WERI-Rb-1 (cell line): ENCODE data around the gene GP1BA.

Source experiments
- DNase-seq: peaks from one replicate; pipeline ENCODE4 v3.0.0-alpha.2; 2020
- H3K27ac ChIP-seq: fragments of 250-450 bp; sonication (Bioruptor Pico); 2 replicates; pipeline ENCODE4 v1.5.1; 2020; ENCODE audit warnings: mild to moderate bottlenecking, moderate library complexity
- H3K27me3 ChIP-seq: fragments of 250-450 bp; sonication (Bioruptor Pico); 2 replicates; pipeline ENCODE4 v1.5.1; 2021; ENCODE audit warnings: mild to moderate bottlenecking, low read depth, moderate library complexity; ENCODE audit not compliant: insufficient read depth, severe bottlenecking
- H3K36me3 ChIP-seq: fragments of 250-450 bp; sonication (Bioruptor Pico); 2 replicates; pipeline ENCODE4 v1.5.1; 2020; ENCODE audit warnings: mild to moderate bottlenecking, moderate library complexity
- H3K4me3 ChIP-seq: 2 replicates; pipeline ENCODE4 v1.5.1; 2011; ENCODE audit warnings: low read depth, mild to moderate bottlenecking, control low read depth, low read length
- H3K9me3 ChIP-seq: fragments of 250-450 bp; sonication (Bioruptor Pico); 2 replicates; pipeline ENCODE4 v1.5.1; 2021; ENCODE audit warnings: mild to moderate bottlenecking, moderate library complexity; ENCODE audit not compliant: severe bottlenecking
- CTCF ChIP-seq: IDR thresholded peaks from 2 replicates; pipeline ENCODE4 v1.5.1; 2011; ENCODE audit warnings: low read depth, mild to moderate bottlenecking, control low read depth, inconsistent platforms, low read length

The GP1BA gene

GRCh38 chr17:4955091-4955490 lies 23.0 kb downstream of the GP1BA start:
- DNase-seq: no peak

GRCh38 chr17:4956493-4957061 lies 24.5 kb downstream of the GP1BA start:
- Histone ChIP-seq H3K36me3 (peaks cover 23% of the 10 kb centered on the region), H3K9me3 (no peaks in the 10 kb centered on the region), H3K27me3 (no peaks in the 10 kb centered on the region), H3K27ac (no peak overlapping the region), H3K4me3 (no peak overlapping the region)
- TF ChIP-seq CTCF: no peak
- DNase-seq: no peak

More at GRCh38 chr17:4955091-4955490, 23.0 kb downstream of the GP1BA start:
- H3K4me3 ChIP-seq: no peak overlapping the region
- H3K27me3 ChIP-seq: no peaks in the 10 kb centered on the region
- TF ChIP-seq CTCF: no peak
- H3K36me3 ChIP-seq: peaks cover 17% of the 10 kb centered on the region
- H3K9me3 ChIP-seq: no peaks in the 10 kb centered on the region
- no peak overlapping the region for H3K27ac ChIP-seq

- no peak overlapping the region for H3K27ac ChIP-seq
- no peaks in the 10 kb centered on the region for H3K9me3 ChIP-seq
- peaks cover 21% of the 10 kb centered on the region for H3K36me3 ChIP-seq
- no peak for DNase-seq
- TF ChIP-seq CTCF: no peak
- H3K4me3 ChIP-seq: no peak overlapping the region
- H3K27me3 ChIP-seq: no peaks in the 10 kb centered on the region
These were observed 26.0 kb downstream of the GP1BA start for GRCh38 chr17:4958102-4958501.

- H3K27ac ChIP-seq: no peak overlapping the region
- H3K36me3 ChIP-seq: peaks cover 17% of the 10 kb centered on the region
These were observed 27.3 kb downstream of the GP1BA start for GRCh38 chr17:4959261-4959965.

GRCh38 chr17:4960279-4960922 lies 28.3 kb downstream of the GP1BA start:
- no peak for DNase-seq
- peaks cover 12% of the 10 kb centered on the region for H3K36me3 ChIP-seq
- H3K27me3 ChIP-seq: no peaks in the 10 kb centered on the region
- no peak overlapping the region for H3K4me3 ChIP-seq
- H3K9me3 ChIP-seq: no peaks in the 10 kb centered on the region
- no peak for TF ChIP-seq CTCF
- no peak overlapping the region for H3K27ac ChIP-seq

More at GRCh38 chr17:4959261-4959965, 27.3 kb downstream of the GP1BA start:
- Histone ChIP-seq H3K9me3 (no peaks in the 10 kb centered on the region), H3K27me3 (no peaks in the 10 kb centered on the region), H3K4me3 (no peak overlapping the region)
- TF ChIP-seq CTCF: no peak
- no peak for DNase-seq
